VCaP (cell line): ENCODE measurements around the gene MALAT1.

Experiments used
- H3K27ac ChIP-seq: fragments of 450-650 bp; 2 replicates; pipeline ENCODE4 v1.5.1; 2017
- CTCF ChIP-seq: fragments of 450-650 bp; conservative IDR thresholded peaks from 2 replicates; pipeline ENCODE4 v1.5.1; 2017; ENCODE audit warnings: mild to moderate bottlenecking, moderate library complexity

MALAT1 gene

GRCh38 chr11:65551572-65552387 is 52.9 kb downstream of the MALAT1 start:
- peak overlapping the region; percentile 38 for H3K27ac ChIP-seq
- peak; percentile 94 for TF ChIP-seq CTCF

- peak overlapping the region; percentile 38 for H3K27ac ChIP-seq
- peak; percentile 67 for TF ChIP-seq CTCF
Observed at GRCh38 chr11:65552388-65552951, 53.6 kb downstream of the MALAT1 start.

- H3K27ac ChIP-seq = peak overlapping the region; percentile 98; the same call in 1 of the 2 replicates
- TF ChIP-seq CTCF = no peak
Observed at GRCh38 chr11:65553301-65554001, 54.6 kb downstream of the MALAT1 start.

GRCh38 chr11:65554057-65554818 is 55.4 kb downstream of the MALAT1 start:
- TF ChIP-seq CTCF = no peak
- H3K27ac ChIP-seq = peak overlapping the region; percentile 98

- H3K27ac ChIP-seq = peak overlapping the region; percentile 98
- TF ChIP-seq CTCF = no peak
Observed at GRCh38 chr11:65554842-65555430, 56.1 kb downstream of the MALAT1 start.

- peak overlapping the region; percentile 98 for H3K27ac ChIP-seq
Observed at GRCh38 chr11:65555693-65556231, 56.9 kb downstream of the MALAT1 start.

More at GRCh38 chr11:65555693-65556231, 56.9 kb downstream of the MALAT1 start:
- TF ChIP-seq CTCF = no peak
